ENCODE results near the gene SLC11A2.

DNA sequence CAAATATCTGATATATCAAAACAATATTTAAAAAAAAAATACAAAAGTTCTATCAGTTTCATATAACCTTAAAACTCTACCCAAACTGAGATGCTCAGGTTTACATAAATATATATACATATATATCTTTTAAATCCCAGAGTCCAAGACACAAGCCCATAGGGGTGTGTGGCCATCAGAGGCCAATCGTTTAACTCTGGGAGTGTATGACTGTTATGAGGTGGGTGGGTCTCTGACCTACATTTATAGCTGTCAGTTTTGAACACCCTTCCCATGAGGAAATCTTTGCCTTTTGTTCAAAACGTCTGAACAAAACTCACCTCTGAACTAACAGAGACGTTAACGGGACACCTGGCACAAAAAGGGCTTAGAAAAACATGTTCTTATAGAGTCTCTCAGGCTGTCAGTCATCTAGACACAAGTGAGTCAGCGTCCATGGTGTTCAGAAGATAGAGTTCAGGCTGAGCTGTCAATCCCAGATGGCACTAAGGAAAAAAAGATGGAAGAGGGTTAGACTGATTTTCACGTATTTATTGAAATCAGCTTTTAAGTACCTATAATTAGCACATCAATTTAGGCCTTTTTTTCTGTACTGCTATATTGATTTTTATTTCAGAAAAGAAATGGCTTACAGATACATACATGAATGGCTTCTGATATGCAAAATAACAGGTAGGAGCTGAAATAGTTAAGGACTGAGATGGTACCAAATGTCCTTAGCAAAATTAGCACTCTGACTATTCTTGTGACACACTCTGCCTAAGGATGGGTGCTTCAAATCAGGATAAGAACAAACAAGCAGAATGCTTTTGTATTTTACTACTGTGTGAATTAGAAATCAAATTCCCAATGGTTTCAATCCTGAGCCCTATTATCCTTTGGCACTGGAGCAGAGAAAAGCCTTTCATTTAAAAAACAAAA lies 44.6 kb downstream of the SLC11A2 start:
- no peak for TF ChIP-seq EZH2 (IDR thresholded peaks at IDR 0.05)
- no peak for TF ChIP-seq POLR2AphosphoS5 (IDR thresholded peaks at IDR 0.05; ENCODE audit: borderline replicate concordance, low read depth, low read length)
- TF ChIP-seq FOXP2 (optimal IDR thresholded peaks at IDR 0.05; ENCODE audit: control extremely low read depth, extremely low read length, insufficient read depth) = no peak
